Activated T-cell treated with anti-CD3 and anti-CD28 coated beads, Interleukin-2, amount 50 U/mL, for 24 hours (primary cell): ENCODE measurements around the gene ZFP92.
A peak's percentile ranks its signal among the peaks of the same experiment; 100 is the strongest.

Experiments used
- DNase-seq: peaks from one replicate; pipeline ENCODE4 v3.0.0-alpha.2; 2020
- H3K27ac Mint-ChIP-seq: 2 replicates; pipeline ENCODE4 v1.8.0; 2020; ENCODE audit warnings: mild to moderate bottlenecking, mixed read lengths
- H3K27me3 Mint-ChIP-seq: 2 replicates; pipeline ENCODE4 v1.8.0; 2020; ENCODE audit warnings: mixed read lengths
- H3K36me3 Mint-ChIP-seq: 2 replicates; pipeline ENCODE4 v1.8.0; 2020; ENCODE audit warnings: low read depth, mixed read lengths
- H3K4me1 Mint-ChIP-seq: 2 replicates; pipeline ENCODE4 v1.8.0; 2020; ENCODE audit warnings: low read depth, mixed read lengths
- H3K4me3 Mint-ChIP-seq: 2 replicates; pipeline ENCODE4 v1.8.0; 2020; ENCODE audit warnings: mild to moderate bottlenecking, moderate library complexity, mixed read lengths
- H3K9me3 Mint-ChIP-seq: 2 replicates; pipeline ENCODE4 v1.8.0; 2020; ENCODE audit warnings: mixed read lengths

The ZFP92 gene

GRCh38 chrX:153411255-153411987, at the start of gene ZFP92:
Gene ZFP92, plus strand, starts transcription at chrX:153411472. Its CDS starts 6,851 bp downstream, at chrX:153418323.
- Mint-ChIP-seq H3K27me3 (peaks cover 21% of the 10 kb centered on the region), H3K4me3 (peak within 1 kb of the TSS; percentile 71)
- peak; percentile 71 for DNase-seq

GRCh38 chrX:153361781-153362397, 49.4 kb upstream of the ZFP92 start:
- Mint-ChIP-seq H3K4me1 (peaks cover 2% of the 10 kb centered on the region), H3K4me3 (no peak overlapping the region), H3K27me3 (peaks cover 19% of the 10 kb centered on the region), H3K9me3 (peaks cover 7% of the 10 kb centered on the region), H3K36me3 (peaks cover 2% of the 10 kb centered on the region), H3K27ac (no peak overlapping the region)
- DNase-seq: no peak

More at GRCh38 chrX:153411255-153411987, at the start of gene ZFP92:
- peak within 1 kb of the TSS; percentile 32 for H3K27ac Mint-ChIP-seq
- no peaks in the 10 kb centered on the region for H3K36me3 Mint-ChIP-seq
- peaks cover 11% of the 10 kb centered on the region for H3K4me1 Mint-ChIP-seq
- H3K9me3 Mint-ChIP-seq: no peaks in the 10 kb centered on the region

- Mint-ChIP-seq H3K4me3 (no peak overlapping the region), H3K4me1 (peaks cover 6% of the 10 kb centered on the region), H3K27ac (no peak overlapping the region), H3K36me3 (no peaks in the 10 kb centered on the region), H3K27me3 (peaks cover 34% of the 10 kb centered on the region), H3K9me3 (no peaks in the 10 kb centered on the region)
- no peak for DNase-seq
Observed at GRCh38 chrX:153365670-153366069, 45.6 kb upstream of the ZFP92 start.

- peaks cover 8% of the 10 kb centered on the region for H3K4me1 Mint-ChIP-seq
- no peak for DNase-seq
- H3K9me3 Mint-ChIP-seq: no peaks in the 10 kb centered on the region
- no peak overlapping the region for H3K4me3 Mint-ChIP-seq
- no peaks in the 10 kb centered on the region for H3K36me3 Mint-ChIP-seq
- H3K27me3 Mint-ChIP-seq: peaks cover 38% of the 10 kb centered on the region
- H3K27ac Mint-ChIP-seq: no peak overlapping the region
Observed at GRCh38 chrX:153366119-153366518, 45.2 kb upstream of the ZFP92 start.

- H3K27me3 Mint-ChIP-seq: peaks cover 42% of the 10 kb centered on the region
- H3K36me3 Mint-ChIP-seq: no peaks in the 10 kb centered on the region
- no peaks in the 10 kb centered on the region for H3K9me3 Mint-ChIP-seq
- DNase-seq: no peak
- no peak overlapping the region for H3K4me3 Mint-ChIP-seq
- no peak overlapping the region for H3K27ac Mint-ChIP-seq
- peaks cover 8% of the 10 kb centered on the region for H3K4me1 Mint-ChIP-seq
Observed at GRCh38 chrX:153366878-153367538, 44.3 kb upstream of the ZFP92 start.

GRCh38 chrX:153370293-153371055, 40.8 kb upstream of the ZFP92 start:
- Mint-ChIP-seq H3K27me3 (peaks cover 63% of the 10 kb centered on the region), H3K36me3 (no peaks in the 10 kb centered on the region), H3K4me3 (no peak overlapping the region), H3K4me1 (peaks cover 8% of the 10 kb centered on the region), H3K27ac (no peak overlapping the region), H3K9me3 (no peaks in the 10 kb centered on the region)
- no peak for DNase-seq

- Mint-ChIP-seq H3K27ac (no peak overlapping the region), H3K4me3 (no peak overlapping the region), H3K36me3 (no peaks in the 10 kb centered on the region), H3K4me1 (peaks cover 6% of the 10 kb centered on the region), H3K9me3 (no peaks in the 10 kb centered on the region), H3K27me3 (peaks cover 56% of the 10 kb centered on the region)
- DNase-seq: no peak
Observed at GRCh38 chrX:153371256-153371655, 40.0 kb upstream of the ZFP92 start.

GRCh38 chrX:153372949-153373348, 38.3 kb upstream of the ZFP92 start:
- Mint-ChIP-seq H3K36me3 (no peaks in the 10 kb centered on the region), H3K9me3 (no peaks in the 10 kb centered on the region), H3K4me3 (no peak overlapping the region), H3K27me3 (peaks cover 58% of the 10 kb centered on the region), H3K27ac (no peak overlapping the region), H3K4me1 (peaks cover 6% of the 10 kb centered on the region)
- DNase-seq: no peak

- H3K4me3 Mint-ChIP-seq: no peak overlapping the region
- no peaks in the 10 kb centered on the region for H3K36me3 Mint-ChIP-seq
- H3K4me1 Mint-ChIP-seq: peaks cover 6% of the 10 kb centered on the region
- no peaks in the 10 kb centered on the region for H3K9me3 Mint-ChIP-seq
- no peak for DNase-seq
- H3K27ac Mint-ChIP-seq: no peak overlapping the region
- H3K27me3 Mint-ChIP-seq: peaks cover 63% of the 10 kb centered on the region
Observed at GRCh38 chrX:153374426-153374825, 36.8 kb upstream of the ZFP92 start.

GRCh38 chrX:153375571-153375970, 35.7 kb upstream of the ZFP92 start:
- no peak overlapping the region for H3K27ac Mint-ChIP-seq
- no peak for DNase-seq
- peaks cover 3% of the 10 kb centered on the region for H3K4me1 Mint-ChIP-seq
- no peaks in the 10 kb centered on the region for H3K9me3 Mint-ChIP-seq
- H3K4me3 Mint-ChIP-seq: no peak overlapping the region
- H3K27me3 Mint-ChIP-seq: peaks cover 54% of the 10 kb centered on the region
- no peaks in the 10 kb centered on the region for H3K36me3 Mint-ChIP-seq

- H3K27ac Mint-ChIP-seq: no peak overlapping the region
- peaks cover 35% of the 10 kb centered on the region for H3K27me3 Mint-ChIP-seq
- H3K36me3 Mint-ChIP-seq: no peaks in the 10 kb centered on the region
- H3K4me3 Mint-ChIP-seq: no peak overlapping the region
- no peaks in the 10 kb centered on the region for H3K9me3 Mint-ChIP-seq
- H3K4me1 Mint-ChIP-seq: no peaks in the 10 kb centered on the region
- no peak for DNase-seq
Observed at GRCh38 chrX:153377727-153378126, 33.5 kb upstream of the ZFP92 start.

GRCh38 chrX:153378607-153379006, 32.7 kb upstream of the ZFP92 start:
- Mint-ChIP-seq H3K27me3 (peaks cover 28% of the 10 kb centered on the region), H3K36me3 (no peaks in the 10 kb centered on the region), H3K27ac (no peak overlapping the region), H3K4me3 (no peak overlapping the region), H3K4me1 (no peaks in the 10 kb centered on the region), H3K9me3 (no peaks in the 10 kb centered on the region)
- DNase-seq: no peak

GRCh38 chrX:153379508-153379907, 31.8 kb upstream of the ZFP92 start:
- Mint-ChIP-seq H3K36me3 (no peaks in the 10 kb centered on the region), H3K4me3 (no peak overlapping the region), H3K27ac (no peak overlapping the region), H3K27me3 (peaks cover 24% of the 10 kb centered on the region), H3K4me1 (no peaks in the 10 kb centered on the region), H3K9me3 (no peaks in the 10 kb centered on the region)
- DNase-seq: no peak

GRCh38 chrX:153379971-153380581, 31.2 kb upstream of the ZFP92 start:
- DNase-seq: no peak
- H3K9me3 Mint-ChIP-seq: no peaks in the 10 kb centered on the region
- no peak overlapping the region for H3K27ac Mint-ChIP-seq
- H3K36me3 Mint-ChIP-seq: no peaks in the 10 kb centered on the region
- H3K27me3 Mint-ChIP-seq: peaks cover 19% of the 10 kb centered on the region
- H3K4me3 Mint-ChIP-seq: no peak overlapping the region
- H3K4me1 Mint-ChIP-seq: no peaks in the 10 kb centered on the region
